HCT116 (cell line): ENCODE results near the gene POU2AF2. TPM values are rescaled to one million over a fixed set of nuclear protein-coding genes. Genes with fewer than 3 reads are reported as not detected.

ENCODE experiments used
- ATAC-seq: fragments of 200-7000 bp; cut with Tn5 transposase; 2 replicates; pipeline ENCODE4 v1.9.1; 2020; ENCODE audit warnings: mild to moderate bottlenecking, moderate library complexity
- BruUV-seq: library from RNA; stranded (reverse); fragments of 400-500 nt; replicated peaks from 2 replicates; lab custom pipeline; 2021; lab: Mats Ljungman, UMichigan
- CTCF ChIA-PET: fragments of 300-600 bp; sonication (Branson Sonifier 250); formaldehyde crosslinking; loops from one replicate; lab custom pipeline; 2021; ENCODE audit warnings: antibody characterized with exemption; lab: Charles Lee
- POLR2A ChIA-PET: fragments of 300-600, 350-600 bp; sonication (Branson Sonifier 250); formaldehyde crosslinking; loops from one replicate; lab custom pipeline; 2021; ENCODE audit warnings: antibody characterized with exemption; lab: Charles Lee
- RAD21 ChIA-PET, 2 experiments: fragments of 300-600 bp; sonication (Branson Sonifier 250); formaldehyde crosslinking; loops; one replicate each; lab custom pipeline; 2023; ENCODE audit warnings: low total read pairs in 2 of 2; ENCODE audit not compliant: uncharacterized antibody in 2 of 2, unreplicated experiment in 2 of 2, low non-redundant PET in 1 of 2; lab: Charles Lee
- DNase-seq: peaks from one replicate; pipeline ENCODE4 v3.0.0-alpha.2; 2010; ENCODE audit warnings: low read depth, low spot score
- H2AFZ ChIP-seq: fragments of 200-600 bp; shearing (Covaris generic), sonication (generic); 2 replicates; pipeline ENCODE4 v1.6.1; 2017; ENCODE audit warnings: low read depth, mixed run types, mixed read lengths, antibody characterized with exemption, low read length; ENCODE audit not compliant: poor library complexity, severe bottlenecking
- H3K27ac ChIP-seq: 2 replicates; pipeline ENCODE4 v1.5.1; 2012; ENCODE audit warnings: low read depth, low read length
- H3K27me3 ChIP-seq: fragments of 200-600 bp; sonication (generic); 2 replicates; pipeline ENCODE4 v1.6.1; 2016; ENCODE audit warnings: mixed run types, low read length, mixed read lengths; ENCODE audit not compliant: insufficient read depth
- H3K36me3 ChIP-seq, 2 experiments: fragments of 200-500 bp in 1 of 2; fragments of 200-600 bp in 1 of 2; sonication (Bioruptor generic) in 1 of 2; sonication (generic) in 1 of 2; 2 replicates each; pipeline versions ENCODE4 v1.5.1 to v1.6.1; 2014 to 2016; ENCODE audit warnings: low read length in 2 of 2, inconsistent platforms in 1 of 2, mixed read lengths in 1 of 2, mixed run types in 1 of 2; ENCODE audit not compliant: insufficient read depth in 2 of 2, control insufficient read depth in 1 of 2
- H3K4me1 ChIP-seq, 2 experiments: fragments of 200-600 bp in 1 of 2; sonication (generic) in 1 of 2; 2 replicates each; pipeline versions ENCODE4 v1.5.1 to v1.6.1; 2012 to 2017; ENCODE audit warnings: low read length in 2 of 2, inconsistent platforms in 1 of 2, mild to moderate bottlenecking in 1 of 2, mixed read lengths in 1 of 2, mixed run types in 1 of 2, moderate library complexity in 1 of 2; ENCODE audit not compliant: insufficient read depth in 2 of 2, control insufficient read depth in 1 of 2
- H3K4me2 ChIP-seq: fragments of 200-600 bp; sonication (generic); 2 replicates; pipeline ENCODE4 v1.6.1; 2017; ENCODE audit warnings: mixed run types, low read length, mixed read lengths
- H3K4me3 ChIP-seq, 2 experiments: fragments of 200-600 bp in 1 of 2; sonication (generic) in 1 of 2; replicated peaks in 1 of 2; 2 replicates each; pipeline ENCODE4 v1.5.1; 2011 to 2016; ENCODE audit warnings: low read length in 2 of 2, control low read depth in 1 of 2, low read depth in 1 of 2, mild to moderate bottlenecking in 1 of 2, mixed read lengths in 1 of 2, mixed run types in 1 of 2
- H3K79me2 ChIP-seq: fragments of 200-600 bp; sonication (generic); 2 replicates; pipeline ENCODE4 v1.6.1; 2017; ENCODE audit warnings: mild to moderate bottlenecking, mixed run types, low read length, moderate library complexity, mixed read lengths; ENCODE audit not compliant: insufficient read depth
- H3K9ac ChIP-seq: fragments of 200-600 bp; sonication (generic); 2 replicates; pipeline ENCODE4 v1.6.1; 2016; ENCODE audit warnings: low read length, mixed read lengths
- H3K9me2 ChIP-seq: fragments of 200-600 bp; sonication (generic), shearing (Covaris generic); 2 replicates; pipeline ENCODE4 v1.6.1; 2017; ENCODE audit warnings: mixed run types, mild to moderate bottlenecking, moderate library complexity; ENCODE audit not compliant: insufficient read depth
- H3K9me3 ChIP-seq, 2 experiments: fragments of 200-500 bp in 1 of 2; fragments of 200-600 bp in 1 of 2; sonication (Bioruptor generic) in 1 of 2; sonication (generic) in 1 of 2; 2 replicates each; pipeline ENCODE4 v1.6.1; 2014 to 2017; ENCODE audit warnings: low read length in 2 of 2, mixed read lengths in 2 of 2, inconsistent platforms in 1 of 2, low read depth in 1 of 2, mild to moderate bottlenecking in 1 of 2, mixed run types in 1 of 2, moderate library complexity in 1 of 2; ENCODE audit not compliant: control insufficient read depth in 1 of 2, insufficient read depth in 1 of 2
- H4K20me1 ChIP-seq: fragments of 200-600 bp; sonication (generic), shearing (Covaris generic); 2 replicates; pipeline ENCODE4 v1.6.1; 2017; ENCODE audit warnings: mixed run types, mild to moderate bottlenecking, moderate library complexity; ENCODE audit not compliant: insufficient read depth
- ATF3 ChIP-seq: IDR thresholded peaks from 2 replicates; pipeline ENCODE4 v1.6.1; 2012
- CBX3 ChIP-seq: IDR thresholded peaks from 2 replicates; pipeline ENCODE4 v1.6.1; 2012; ENCODE audit warnings: low read depth
- CEBPB ChIP-seq: IDR thresholded peaks from 2 replicates; pipeline ENCODE4 v1.6.1; 2012; ENCODE audit warnings: low read depth
- ELF1 ChIP-seq: IDR thresholded peaks from 2 replicates; pipeline ENCODE4 v1.6.1; 2012; ENCODE audit warnings: low read depth, borderline replicate concordance
- EZH2 ChIP-seq: fragments of 200-600 bp; sonication (generic); IDR thresholded peaks from 2 replicates; pipeline ENCODE4 v1.6.1; 2017; ENCODE audit warnings: antibody characterized with exemption, mixed run types
- FOSL1 ChIP-seq: IDR thresholded peaks from 2 replicates; pipeline ENCODE4 v1.6.1; 2012; ENCODE audit warnings: low read depth
- JUND ChIP-seq: IDR thresholded peaks from 2 replicates; pipeline ENCODE4 v1.6.1; 2012
- POLR2A ChIP-seq: IDR thresholded peaks from 2 replicates; pipeline ENCODE4 v1.7.0; 2011; ENCODE audit warnings: borderline replicate concordance; ENCODE audit not compliant: insufficient read depth, insufficient read length; ENCODE audit errors: extremely low read depth
- POLR2AphosphoS5 ChIP-seq: IDR thresholded peaks from 2 replicates; pipeline ENCODE4 v1.6.1; 2011; ENCODE audit warnings: mild to moderate bottlenecking, low read depth, low read length, moderate library complexity
- RAD21 ChIP-seq: IDR thresholded peaks from 2 replicates; pipeline ENCODE4 v1.6.1; 2012; ENCODE audit warnings: low read depth, mild to moderate bottlenecking
- REST ChIP-seq: IDR thresholded peaks from 2 replicates; pipeline ENCODE4 v1.6.1; 2012; ENCODE audit warnings: low read depth
- SIN3A ChIP-seq: IDR thresholded peaks from 2 replicates; pipeline ENCODE4 v1.6.1; 2012; ENCODE audit warnings: low read depth
- SP1 ChIP-seq: IDR thresholded peaks from 2 replicates; pipeline ENCODE4 v1.6.1; 2012; ENCODE audit warnings: low read depth
- TCF7L2 ChIP-seq: IDR thresholded peaks from 2 replicates; pipeline ENCODE4 v1.7.0; 2011; ENCODE audit warnings: borderline replicate concordance, inconsistent platforms; ENCODE audit not compliant: insufficient read depth, insufficient read length; ENCODE audit errors: extremely low read depth
- YY1 ChIP-seq: IDR thresholded peaks from 2 replicates; pipeline ENCODE4 v1.6.1; 2011; ENCODE audit warnings: low read length, low read depth, moderate library complexity, mild to moderate bottlenecking; ENCODE audit not compliant: insufficient replicate concordance; ENCODE audit errors: extremely low read depth
- ZFX ChIP-seq: fragments of 450-650 bp; IDR thresholded peaks from 2 replicates; pipeline ENCODE4 v1.6.1; 2017
- ZNF274 ChIP-seq: fragments of 200-500 bp; sonication (Bioruptor generic); IDR thresholded peaks from 2 replicates; pipeline ENCODE4 v1.6.1; 2014; ENCODE audit warnings: mild to moderate bottlenecking, low read depth, low read length, inconsistent platforms
- intact Hi-C: fragments of 100-400 bp; cut with micrococcal nuclease; formaldehyde crosslinking; loops from 2 replicates; pipeline ENCODE4 v1.10.0; 2022
- total RNA-seq: library from RNA; stranded (reverse); gene quantifications from one replicate; pipeline ENCODE4 v1.2.1, GENCODE V29; 2021; ENCODE audit not compliant: unreplicated experiment

Gene POU2AF2
- total RNA-seq, 1 experiment from 2014 or later, result not detected

DNA sequence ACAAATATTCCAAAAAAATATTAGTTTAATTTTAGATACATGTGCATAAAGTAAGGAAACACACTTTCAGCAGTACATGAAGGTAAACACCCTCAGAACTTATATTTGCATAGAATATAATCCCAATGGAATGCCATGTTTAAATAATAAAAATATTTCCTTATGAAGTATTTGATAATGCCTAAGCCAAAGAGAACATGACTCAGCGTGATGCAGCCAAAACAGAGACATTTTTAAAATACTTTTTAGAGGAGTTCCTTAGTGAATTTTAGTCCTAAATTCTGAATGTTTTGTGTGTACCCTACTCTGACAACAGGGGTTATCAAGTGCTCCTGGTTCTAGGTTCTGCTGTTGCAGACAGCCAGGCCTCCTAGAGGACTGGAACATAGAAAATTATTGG is 39.1 kb upstream of the POU2AF2 start:
- ATAC-seq (no peak), DNase-seq (no peak)
- BruUV-seq, result no TSS peak
- TF ChIP-seq ZFX (no peak), RAD21 (no peak), SIN3A (no peak), EZH2 (no peak), FOSL1 (no peak), YY1 (no peak), ELF1 (no peak)
- no peaks in the 10 kb centered on the region for H3K9me3 ChIP-seq
- H3K4me1 ChIP-seq, result no peaks in the 10 kb centered on the region
- CTCF ChIA-PET, result no interaction called here
- H3K27ac ChIP-seq, result no peak overlapping the region
- H3K79me2 ChIP-seq, result no peaks in the 10 kb centered on the region
- no peak overlapping the region for H2AFZ ChIP-seq
- no peaks in the 10 kb centered on the region for H3K36me3 ChIP-seq
- no peaks in the 10 kb centered on the region for H4K20me1 ChIP-seq
- RAD21 ChIA-PET, result no interaction called here
- intact Hi-C loops, result no loop called here
- POLR2A ChIA-PET, result no interaction called here
- no peaks in the 10 kb centered on the region for H3K9me2 ChIP-seq
- H3K4me3 ChIP-seq, result no peak overlapping the region
- no peak overlapping the region for H3K4me2 ChIP-seq
- H3K27me3 ChIP-seq, result peaks cover 39% of the 10 kb centered on the region
- no peak overlapping the region for H3K9ac ChIP-seq

DNA sequence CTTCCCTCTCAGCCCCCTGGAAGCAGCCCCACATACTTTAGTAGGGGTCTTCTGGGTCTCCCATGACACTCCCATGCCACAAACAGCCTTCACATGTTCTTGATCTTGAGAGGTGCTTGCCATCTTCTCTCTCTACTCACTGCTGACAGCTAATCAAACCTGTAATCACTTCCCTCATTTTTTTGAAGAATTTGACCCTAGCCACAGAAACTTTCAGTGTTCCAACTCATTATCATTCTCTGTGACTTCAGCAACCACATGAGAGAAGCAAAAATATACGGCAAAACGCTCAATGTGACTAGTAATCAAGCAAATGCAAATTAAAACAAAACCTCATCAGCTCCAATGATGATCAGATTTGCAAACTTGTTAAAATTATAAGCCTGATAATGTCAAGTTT is 38.3 kb upstream of the POU2AF2 start:
- Histone ChIP-seq H3K9me3 (no peaks in the 10 kb centered on the region), H4K20me1 (no peaks in the 10 kb centered on the region), H3K9ac (no peak overlapping the region), H3K4me1 (no peaks in the 10 kb centered on the region), H3K27me3 (peaks cover 42% of the 10 kb centered on the region), H3K4me2 (no peak overlapping the region), H3K36me3 (no peaks in the 10 kb centered on the region), H2AFZ (no peak overlapping the region), H3K9me2 (no peaks in the 10 kb centered on the region), H3K79me2 (no peaks in the 10 kb centered on the region), H3K4me3 (no peak overlapping the region), H3K27ac (no peak overlapping the region)
- no TSS peak for BruUV-seq
- ChIA-PET POLR2A (no interaction called here), CTCF (no interaction called here), RAD21 (no interaction called here)
- DNase-seq (no peak), ATAC-seq (no peak)
- intact Hi-C loops, result no loop called here
- no peak for TF ChIP-seq ZFX
- no peak for TF ChIP-seq CEBPB
- TF ChIP-seq SIN3A, result no peak
- TF ChIP-seq FOSL1, result no peak
- no peak for TF ChIP-seq TCF7L2
- no peak for TF ChIP-seq ATF3
- no peak for TF ChIP-seq ELF1
- TF ChIP-seq SP1, result no peak
- no peak for TF ChIP-seq POLR2AphosphoS5
- no peak for TF ChIP-seq RAD21
- TF ChIP-seq CBX3, result no peak
- no peak for TF ChIP-seq REST
- TF ChIP-seq ZNF274, result no peak
- TF ChIP-seq JUND, result no peak
- no peak for TF ChIP-seq POLR2A
